H1 (cell line): ENCODE results near the gene LY6G5B. TPM values are rescaled to one million over a fixed set of nuclear protein-coding genes. Genes with fewer than 3 reads are reported as not detected.

ENCODE experiments used
- ATF3 ChIP-seq: IDR thresholded peaks from 2 replicates; pipeline ENCODE4 v1.6.1; 2011; ENCODE audit warnings: low read depth, mild to moderate bottlenecking, low read length; ENCODE audit not compliant: insufficient read depth
- POU5F1 ChIP-seq: IDR thresholded peaks from 2 replicates; pipeline ENCODE4 v1.6.1; 2011; ENCODE audit warnings: low read depth, mild to moderate bottlenecking, low read length, moderate library complexity
- polyA plus RNA-seq, 7 experiments: library from polyadenylated mRNA; depleted of rRNA in 3 of 7; stranded (reverse) in 5 of 7; unstranded in 2 of 7; fragments of >200 nt in 5 of 7; fragments of 200-250 nt in 2 of 7; gene quantifications; 1 replicate in 5 of 7; 2 replicates in 1 of 7; 4 replicates in 1 of 7; pipeline versions ENCODE4 v1.2.1 to v1.2.3, GENCODE V29; 2011 to 2013; ENCODE audit warnings: missing spikeins in 2 of 7, mixed read lengths in 2 of 7
- total RNA-seq: library from RNA; stranded (reverse); fragmentation: NEBNext Ultra II Directional; extraction: Animal tissue kit (Norgen Biotek cat#: 25700); gene quantifications from 2 replicates; pipeline ENCODE4 v1.2.1, GENCODE V29; 2021
- TF ChIP-seq, protein P1 (sequence below): IDR thresholded peaks from 2 replicates; pipeline ENCODE4 v1.6.1; 2011; ENCODE audit warnings: low read length, improper control_type of control experiment

The LY6G5B gene
- total and polyA plus RNA-seq, 2 of the 8 experiments (the other 6 are each of a cell fraction or from before 2014, with no cell fraction given), result 10.6 to 12.6 TPM

- TF ChIP-seq ATF3 (no peak), POU5F1 (no peak)
- TF ChIP-seq, protein P1, sequence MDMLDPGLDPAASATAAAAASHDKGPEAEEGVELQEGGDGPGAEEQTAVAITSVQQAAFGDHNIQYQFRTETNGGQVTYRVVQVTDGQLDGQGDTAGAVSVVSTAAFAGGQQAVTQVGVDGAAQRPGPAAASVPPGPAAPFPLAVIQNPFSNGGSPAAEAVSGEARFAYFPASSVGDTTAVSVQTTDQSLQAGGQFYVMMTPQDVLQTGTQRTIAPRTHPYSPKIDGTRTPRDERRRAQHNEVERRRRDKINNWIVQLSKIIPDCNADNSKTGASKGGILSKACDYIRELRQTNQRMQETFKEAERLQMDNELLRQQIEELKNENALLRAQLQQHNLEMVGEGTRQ, result no peak
Measured at GRCh38 chr6:31652925-31653724, 16.7 kb upstream of the LY6G5B start (continued).
